ENCODE measurements around the gene TTC21B. TPM values are rescaled to one million over a fixed set of nuclear protein-coding genes. Genes with fewer than 3 reads are reported as not detected.

The TTC21B gene
- total RNA-seq, 4 donors from 2014 or later: 11.9 to 33.8 (median 23.0) TPM

- TF ChIP-seq POLR2A (IDR thresholded peaks at IDR 0.05) (no peak), POLR2AphosphoS5 (IDR thresholded peaks at IDR 0.05) (no peak), CTCF (IDR thresholded peaks at IDR 0.05) (no peak), EP300 (IDR thresholded peaks at IDR 0.05; ENCODE audit: low read depth) (no peak)
- in situ Hi-C loops (cut with MboI; ENCODE audit: low pct_ligation_motif_present in 1 of 4, low pct_unique_long_range_greater_than_20kb in 1 of 4, low sequenced_read_pairs in 3 of 4) (no loop called here), intact Hi-C loops (cut with DNase I; ENCODE audit: low total_unique reads) (no loop called here)
- no peak for DNase-seq
- Histone ChIP-seq H3K27me3 (no peaks in the 10 kb centered on the region), H3K9me3 (no peaks in the 10 kb centered on the region), H3K4me3 (no peak overlapping the region), H3K36me3 (peaks cover 0 to 17% (median 4%) of the 10 kb centered on the region in 4 donors), H3K27ac (no peak overlapping the region), H3K4me1 (no peaks in the 10 kb centered on the region)
- 66 to 69% methylated on average over 2 of the region's 2 CpGs for WGBS, 2 donors (ENCODE audit: low coverage in 1 of 2)
These were observed 61.6 kb downstream of the TTC21B start for GRCh38 chr2:165891943-165892342.

- Histone ChIP-seq H3K4me3 (no peak overlapping the region), H3K4me1 (no peaks in the 10 kb centered on the region), H3K36me3 (peaks cover 0 to 11% (median 1%) of the 10 kb centered on the region in 4 donors), H3K27ac (no peak overlapping the region), H3K9me3 (no peaks in the 10 kb centered on the region), H3K27me3 (no peaks in the 10 kb centered on the region)
- in situ Hi-C loops (cut with MboI; ENCODE audit: low pct_ligation_motif_present in 1 of 4, low pct_unique_long_range_greater_than_20kb in 1 of 4, low sequenced_read_pairs in 3 of 4): no loop called here
- intact Hi-C loops (cut with DNase I; ENCODE audit: low total_unique reads): no loop called here
- WGBS, 2 donors (ENCODE audit: low coverage in 1 of 2): 100% methylated on average over 1 of the region's 1 CpG; no CpG with 5 or more reads in 1 of the 2 donors
- no peak for TF ChIP-seq EP300 (IDR thresholded peaks at IDR 0.05; ENCODE audit: low read depth)
- no peak for TF ChIP-seq POLR2AphosphoS5 (IDR thresholded peaks at IDR 0.05)
- no peak for TF ChIP-seq POLR2A (IDR thresholded peaks at IDR 0.05)
- TF ChIP-seq CTCF (IDR thresholded peaks at IDR 0.05): no peak
- no peak for DNase-seq
These were observed 62.2 kb downstream of the TTC21B start for GRCh38 chr2:165891345-165891744.

GRCh38 chr2:165889798-165890197, 63.8 kb downstream of the TTC21B start:
- Histone ChIP-seq H3K4me3 (no peak overlapping the region), H3K9me3 (no peaks in the 10 kb centered on the region), H3K4me1 (no peaks in the 10 kb centered on the region), H3K36me3 (peaks cover 0 to 4% (median 0%) of the 10 kb centered on the region in 4 donors), H3K27ac (no peak overlapping the region), H3K27me3 (no peaks in the 10 kb centered on the region)
- intact Hi-C loops (cut with DNase I; ENCODE audit: low total_unique reads): no loop called here
- in situ Hi-C loops (cut with MboI; ENCODE audit: low pct_ligation_motif_present in 1 of 4, low pct_unique_long_range_greater_than_20kb in 1 of 4, low sequenced_read_pairs in 3 of 4): no loop called here
- no peak for TF ChIP-seq POLR2AphosphoS5 (IDR thresholded peaks at IDR 0.05)
- no peak for TF ChIP-seq CTCF (IDR thresholded peaks at IDR 0.05)
- no peak for TF ChIP-seq EP300 (IDR thresholded peaks at IDR 0.05; ENCODE audit: low read depth)
- no peak for TF ChIP-seq POLR2A (IDR thresholded peaks at IDR 0.05)
- no peak for DNase-seq

GRCh38 chr2:165889158-165889557, 64.4 kb downstream of the TTC21B start:
- peaks cover 0 to 8% (median 0%) of the 10 kb centered on the region in 4 donors for H3K36me3 ChIP-seq
- no peak overlapping the region for H3K4me3 ChIP-seq
- WGBS, 2 donors (ENCODE audit: low coverage in 1 of 2): 83 to 100% methylated on average over 1 of the region's 1 CpG
- H3K9me3 ChIP-seq: no peaks in the 10 kb centered on the region
- in situ Hi-C loops (cut with MboI; ENCODE audit: low pct_ligation_motif_present in 1 of 4, low pct_unique_long_range_greater_than_20kb in 1 of 4, low sequenced_read_pairs in 3 of 4): no loop called here
- H3K27ac ChIP-seq: no peak overlapping the region
- H3K27me3 ChIP-seq: no peaks in the 10 kb centered on the region
- no peak for TF ChIP-seq CTCF (IDR thresholded peaks at IDR 0.05)
- no peak for TF ChIP-seq POLR2A (IDR thresholded peaks at IDR 0.05)
- no peak for TF ChIP-seq EP300 (IDR thresholded peaks at IDR 0.05; ENCODE audit: low read depth)
- TF ChIP-seq POLR2AphosphoS5 (IDR thresholded peaks at IDR 0.05): no peak
- intact Hi-C loops (cut with DNase I; ENCODE audit: low total_unique reads): no loop called here
- DNase-seq: no peak
- no peaks in the 10 kb centered on the region for H3K4me1 ChIP-seq
